ENCODE data around the gene PPP1R18. TPM values are rescaled to one million over a fixed set of nuclear protein-coding genes. Genes with fewer than 3 reads are reported as not detected.
"Not testable (repeated sequence)": the region's sequence is repeated elsewhere in the genome, so short reads cannot be mapped to it uniquely, and the experiment has no call there.

PPP1R18 gene
- total RNA-seq, 2 experiments from 2014 or later: 65.2 to 106 TPM

DNA sequence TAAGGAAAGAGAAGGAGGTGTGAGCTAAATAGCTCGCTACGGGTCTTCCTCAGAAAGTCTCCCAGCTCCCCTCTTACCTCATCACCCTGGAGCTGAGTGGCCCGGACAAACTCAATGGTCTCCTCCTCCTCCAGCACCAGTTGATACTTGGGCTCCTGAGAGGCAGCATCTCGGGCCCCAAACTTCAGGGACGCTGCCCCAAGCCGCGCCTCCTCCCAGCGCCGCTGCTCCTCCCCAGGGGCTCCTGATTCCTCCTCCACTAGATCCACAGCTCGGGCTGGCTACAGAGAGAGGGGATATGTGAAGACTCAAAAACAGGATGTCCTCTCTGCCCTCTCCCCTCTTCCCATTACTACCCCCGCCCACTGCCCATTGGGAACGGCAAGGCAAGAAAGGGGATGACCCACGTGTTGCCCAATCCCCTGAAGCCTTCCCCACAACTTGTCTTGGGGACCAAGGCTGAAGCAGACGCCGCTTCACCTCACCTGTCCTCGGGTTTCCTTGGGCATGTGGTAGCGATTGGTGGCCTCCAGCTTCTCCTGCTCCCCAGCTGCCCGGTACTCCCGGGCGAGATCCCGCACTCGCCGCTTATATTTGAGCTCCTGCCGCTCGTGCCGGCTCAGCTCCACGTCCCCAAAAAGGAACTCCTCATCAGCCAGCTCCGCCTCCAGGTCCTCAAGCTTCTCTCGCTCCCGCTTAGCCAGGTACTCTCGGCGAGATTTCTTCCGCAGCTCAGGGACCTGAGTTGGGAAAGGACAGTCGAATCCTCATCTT lies 21.3 kb downstream of the PPP1R18 start:
- H4K20me1 ChIP-seq (ENCODE audit: insufficient read depth, low read length): no peaks in the 10 kb centered on the region
- no peak overlapping the region for H3K27ac ChIP-seq (ENCODE audit: low read depth, low read length, poor library complexity, severe bottlenecking)
- H3K4me3 ChIP-seq (ENCODE audit: low read depth, low read length, poor library complexity, severe bottlenecking): no peak overlapping the region
- intact Hi-C loops (cut with micrococcal nuclease; ENCODE audit: unreplicated experiment): no loop called here
- H3K36me3 ChIP-seq (ENCODE audit: insufficient read depth, low read length): peaks cover 68% of the 10 kb centered on the region
- H3K79me2 ChIP-seq (ENCODE audit: insufficient read depth, low read depth, low read length): no peaks in the 10 kb centered on the region
- no peaks in the 10 kb centered on the region for H3K9me2 ChIP-seq (ENCODE audit: insufficient read depth, low read length)
- POLR2A ChIA-PET: no interaction called here
- CTCF ChIA-PET (ENCODE audit: unreplicated experiment): interaction anchor here (0.5 kb wide), 1 partner anchor 690 kb away, joined by 5 read pairs; no protein-coding TSS in a partner anchor
- TF ChIP-seq CTCF (conservative IDR thresholded peaks at IDR 0.05; ENCODE audit: low read length): no peak
- TF ChIP-seq EZH2phosphoT487 (IDR thresholded peaks at IDR 0.05; ENCODE audit: borderline replicate concordance, low read depth, low read length): no peak
- H3K4me1 ChIP-seq (ENCODE audit: insufficient read depth, low read length, poor library complexity, severe bottlenecking): no peaks in the 10 kb centered on the region
- no peak overlapping the region for H3K4me2 ChIP-seq (ENCODE audit: low read length)
- H3K9me3 ChIP-seq (ENCODE audit: low read length): no peaks in the 10 kb centered on the region
- DNase-seq (ENCODE audit: low spot score): no peak
- no peak overlapping the region for H2AFZ ChIP-seq (ENCODE audit: low read length)
- TSS peak; percentile 61 for BruUV-seq (replicated peaks)

DNA sequence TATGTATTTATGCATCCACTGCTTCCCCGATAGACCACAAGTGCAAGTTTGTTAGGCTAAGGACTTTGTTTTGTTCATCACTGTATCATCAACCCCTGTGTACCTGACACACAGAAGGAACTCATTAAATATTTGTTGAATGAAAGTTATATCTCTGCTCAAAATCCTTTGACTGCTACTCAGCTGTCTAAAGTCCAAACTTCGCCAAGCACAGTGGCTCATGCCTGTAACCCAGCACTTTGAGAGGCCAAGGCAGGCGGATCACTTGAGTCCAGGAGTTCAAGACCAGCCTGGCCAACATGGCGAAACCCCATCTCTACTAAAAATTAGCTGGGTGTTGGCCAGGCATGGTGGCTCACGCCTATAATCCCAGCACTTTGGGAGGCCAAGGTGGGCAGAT lies 28.5 kb downstream of the PPP1R18 start:
- H3K4me2 ChIP-seq (ENCODE audit: low read length); H3K4me1 ChIP-seq (ENCODE audit: insufficient read depth, low read length, poor library complexity, severe bottlenecking); H2AFZ ChIP-seq (ENCODE audit: low read length); BruUV-seq (replicated peaks); H3K9me3 ChIP-seq (ENCODE audit: low read length); H3K4me3 ChIP-seq (ENCODE audit: low read depth, low read length, poor library complexity, severe bottlenecking); H3K27ac ChIP-seq (ENCODE audit: low read depth, low read length, poor library complexity, severe bottlenecking); intact Hi-C loops (cut with micrococcal nuclease; ENCODE audit: unreplicated experiment); H3K9me2 ChIP-seq (ENCODE audit: insufficient read depth, low read length); H4K20me1 ChIP-seq (ENCODE audit: insufficient read depth, low read length); CTCF ChIA-PET (ENCODE audit: unreplicated experiment); DNase-seq (ENCODE audit: low spot score); H3K79me2 ChIP-seq (ENCODE audit: insufficient read depth, low read depth, low read length): not testable (repeated sequence)
- H3K36me3 ChIP-seq (ENCODE audit: insufficient read depth, low read length): peaks cover 88% of the 10 kb centered on the region
- POLR2A ChIA-PET: interaction anchor here (0.7 kb wide), 1 partner anchor 14 kb away, joined by 6 read pairs; no protein-coding TSS in a partner anchor

DNA sequence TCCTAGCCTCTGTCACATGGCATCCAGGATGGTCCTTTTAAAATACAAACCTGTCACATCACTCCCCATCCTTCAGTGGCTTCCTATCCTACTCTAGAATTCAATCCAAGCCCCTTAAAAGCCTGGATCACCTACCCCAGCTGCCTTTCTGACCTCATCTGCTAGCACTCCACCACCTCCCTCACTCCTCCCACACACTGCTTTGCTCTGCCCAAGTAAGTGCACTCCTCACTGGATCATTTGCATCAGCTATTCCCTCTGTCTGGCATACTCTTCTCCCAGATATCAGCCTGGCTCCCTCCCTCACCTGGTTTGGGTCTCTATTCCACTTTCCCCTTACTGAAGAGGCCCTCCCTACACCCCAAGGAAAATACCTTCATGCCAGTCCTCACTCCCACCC lies 29.0 kb downstream of the PPP1R18 start:
- H4K20me1 ChIP-seq (ENCODE audit: insufficient read depth, low read length): no peaks in the 10 kb centered on the region
- H3K4me3 ChIP-seq (ENCODE audit: low read depth, low read length, poor library complexity, severe bottlenecking): no peak overlapping the region
- no peaks in the 10 kb centered on the region for H3K4me1 ChIP-seq (ENCODE audit: insufficient read depth, low read length, poor library complexity, severe bottlenecking)
- H3K79me2 ChIP-seq (ENCODE audit: insufficient read depth, low read depth, low read length): no peaks in the 10 kb centered on the region
- H2AFZ ChIP-seq (ENCODE audit: low read length): no peak overlapping the region
- CTCF ChIA-PET (ENCODE audit: unreplicated experiment): no interaction called here
- intact Hi-C loops (cut with micrococcal nuclease; ENCODE audit: unreplicated experiment): no loop called here
- no peak for DNase-seq (ENCODE audit: low spot score)
- H3K27ac ChIP-seq (ENCODE audit: low read depth, low read length, poor library complexity, severe bottlenecking): no peak overlapping the region
- H3K4me2 ChIP-seq (ENCODE audit: low read length): no peak overlapping the region
- no peaks in the 10 kb centered on the region for H3K9me3 ChIP-seq (ENCODE audit: low read length)
- TF ChIP-seq CTCF (conservative IDR thresholded peaks at IDR 0.05; ENCODE audit: low read length) (no peak), EZH2phosphoT487 (IDR thresholded peaks at IDR 0.05; ENCODE audit: borderline replicate concordance, low read depth, low read length) (no peak)
- no peaks in the 10 kb centered on the region for H3K9me2 ChIP-seq (ENCODE audit: insufficient read depth, low read length)
- peaks cover 88% of the 10 kb centered on the region for H3K36me3 ChIP-seq (ENCODE audit: insufficient read depth, low read length)
- no TSS peak for BruUV-seq (replicated peaks)
- POLR2A ChIA-PET: no interaction called here
